HG03575 (cell line): Measurements from ENCODE around the gene LUC7L2.
"Not testable (repeated sequence)": the region's sequence is repeated elsewhere in the genome, so short reads cannot be mapped to it uniquely, and the experiment has no call there.

Experiments used
- ATAC-seq: cut with Tn5 transposase; IDR thresholded peaks from one replicate; pipeline ENCODE4 v1.9.1; 2021; ENCODE audit not compliant: unreplicated experiment, insufficient number of reproducible peaks, low FRiP score; ENCODE audit errors: extremely low read depth

LUC7L2 gene, protein sequence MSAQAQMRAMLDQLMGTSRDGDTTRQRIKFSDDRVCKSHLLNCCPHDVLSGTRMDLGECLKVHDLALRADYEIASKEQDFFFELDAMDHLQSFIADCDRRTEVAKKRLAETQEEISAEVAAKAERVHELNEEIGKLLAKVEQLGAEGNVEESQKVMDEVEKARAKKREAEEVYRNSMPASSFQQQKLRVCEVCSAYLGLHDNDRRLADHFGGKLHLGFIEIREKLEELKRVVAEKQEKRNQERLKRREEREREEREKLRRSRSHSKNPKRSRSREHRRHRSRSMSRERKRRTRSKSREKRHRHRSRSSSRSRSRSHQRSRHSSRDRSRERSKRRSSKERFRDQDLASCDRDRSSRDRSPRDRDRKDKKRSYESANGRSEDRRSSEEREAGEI

DNA sequence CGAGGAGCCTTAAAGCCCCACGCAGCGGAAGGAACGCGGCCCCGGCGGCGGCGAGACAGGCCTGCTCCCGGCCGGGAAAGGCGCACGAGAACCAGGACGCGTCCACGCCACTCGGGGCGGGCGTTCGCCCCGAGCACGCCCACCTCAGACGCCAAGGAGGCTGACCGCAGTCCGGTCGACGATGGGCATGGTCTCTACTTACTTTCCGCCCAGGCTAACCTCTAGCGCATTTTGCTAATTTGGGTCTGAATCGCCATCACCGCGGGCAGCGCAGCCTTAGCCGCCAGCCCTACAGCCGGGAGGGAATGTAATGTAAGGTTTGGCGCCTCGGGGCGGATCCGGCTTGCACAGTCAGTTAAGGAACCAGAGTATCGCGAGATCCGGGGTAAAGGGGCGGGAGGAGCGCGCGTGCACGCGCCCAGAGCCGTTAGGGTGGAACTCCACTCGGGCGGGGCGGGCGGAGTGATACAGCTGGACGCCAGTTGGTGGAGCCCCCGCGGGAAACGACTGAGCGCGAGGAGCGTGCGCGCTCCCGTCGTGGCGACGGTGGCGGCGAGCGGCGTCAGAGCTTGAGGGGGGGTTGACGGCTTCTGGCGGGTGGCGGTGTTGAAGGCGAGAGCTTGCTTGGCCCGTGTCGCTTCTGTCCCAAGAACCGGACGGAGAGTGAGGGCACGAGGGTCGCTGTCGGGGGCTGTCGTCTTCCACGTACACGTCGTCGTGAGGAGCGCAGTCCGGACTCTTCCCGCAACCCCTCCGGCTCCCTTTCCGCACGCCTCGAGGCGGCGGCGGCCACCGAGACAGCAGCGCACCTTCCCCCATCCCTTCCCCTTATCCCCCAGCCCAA is at the start of gene LUC7L2:
LUC7L2 (plus strand) TSS at position 529 of the 844 bp plus-strand sequence. CDS start 368 bp downstream, outside the sequence.
- ATAC-seq: peak; percentile 38

DNA sequence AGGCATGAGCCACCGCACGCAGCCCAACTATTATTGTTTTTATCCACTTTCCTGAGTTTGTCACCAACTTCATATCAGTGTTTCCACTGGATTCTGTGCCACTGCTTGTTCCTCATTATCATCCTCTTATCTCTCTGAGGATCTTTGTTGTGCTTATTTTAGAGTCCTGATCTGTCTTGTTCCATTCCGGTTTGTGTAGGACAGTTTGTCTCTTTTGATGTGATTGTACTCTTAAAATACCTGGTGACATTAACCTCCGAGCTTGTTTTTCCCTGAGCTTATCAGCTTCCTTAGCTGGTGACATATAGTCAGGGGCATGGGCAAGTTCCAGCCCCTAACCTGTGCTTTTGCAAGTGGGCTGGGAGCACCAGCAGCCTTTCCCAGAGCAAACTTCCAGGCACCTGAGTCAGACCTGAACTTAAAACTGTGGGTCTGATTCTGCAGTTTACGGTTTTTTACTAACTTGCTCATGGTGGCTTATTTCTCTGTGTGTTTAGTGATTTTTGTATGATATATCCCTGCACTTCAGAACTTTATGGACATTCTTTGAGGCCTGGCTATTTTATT is 41.7 kb upstream of the LUC7L2 start:
- no peak for ATAC-seq

DNA sequence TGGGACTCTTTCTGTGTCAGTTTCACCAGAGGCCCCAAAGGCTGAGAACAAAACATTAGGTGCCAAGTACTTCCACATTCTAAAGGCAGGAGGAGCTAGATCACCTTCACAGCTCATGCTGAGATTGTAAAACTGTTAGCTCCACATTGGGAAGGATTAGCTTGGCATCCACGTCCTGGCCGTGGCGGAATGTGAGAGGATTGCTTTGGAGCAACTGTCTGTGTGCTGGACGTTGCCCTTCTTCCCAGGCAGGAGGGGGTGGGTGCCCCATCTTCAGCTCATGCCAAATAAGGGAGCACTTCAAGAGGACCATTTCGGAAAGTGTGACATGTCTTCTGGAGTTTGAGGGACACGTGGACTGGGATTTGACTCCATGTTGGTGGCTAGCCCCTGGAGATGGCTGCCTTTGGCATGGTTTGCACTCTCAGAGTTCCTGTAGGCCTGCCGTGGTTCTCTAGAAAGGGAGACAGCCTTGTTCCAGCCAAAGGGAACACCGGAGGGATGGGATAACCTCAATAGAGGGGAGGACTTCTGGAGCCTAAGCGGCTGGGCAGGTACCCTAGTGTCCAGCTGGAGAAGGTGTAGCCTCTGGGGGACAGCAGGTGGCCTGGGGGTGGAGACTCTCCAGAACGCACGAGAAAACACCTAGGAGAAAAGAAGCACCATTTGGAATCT is 38.5 kb upstream of the LUC7L2 start:
- no peak for ATAC-seq

DNA sequence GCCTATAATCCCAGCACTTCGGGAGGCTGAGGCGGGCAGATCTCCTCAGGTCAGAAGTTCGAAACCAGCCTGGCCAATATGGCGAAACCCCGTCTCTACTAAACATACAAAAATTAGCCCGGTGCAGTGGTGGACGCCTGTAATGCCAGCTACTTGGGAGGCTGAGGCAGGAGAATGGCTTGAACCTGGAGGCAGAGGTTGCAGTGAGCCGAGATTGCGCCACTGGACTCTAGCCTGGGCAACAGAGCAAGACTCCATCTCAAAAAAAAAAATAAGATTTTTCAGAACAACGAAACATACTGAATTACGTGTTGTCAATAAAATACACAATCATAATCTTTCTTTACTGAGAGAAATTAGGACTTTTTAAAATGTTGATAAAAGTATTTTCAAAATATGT is 35.0 kb upstream of the LUC7L2 start:
- ATAC-seq: not testable (repeated sequence)

DNA sequence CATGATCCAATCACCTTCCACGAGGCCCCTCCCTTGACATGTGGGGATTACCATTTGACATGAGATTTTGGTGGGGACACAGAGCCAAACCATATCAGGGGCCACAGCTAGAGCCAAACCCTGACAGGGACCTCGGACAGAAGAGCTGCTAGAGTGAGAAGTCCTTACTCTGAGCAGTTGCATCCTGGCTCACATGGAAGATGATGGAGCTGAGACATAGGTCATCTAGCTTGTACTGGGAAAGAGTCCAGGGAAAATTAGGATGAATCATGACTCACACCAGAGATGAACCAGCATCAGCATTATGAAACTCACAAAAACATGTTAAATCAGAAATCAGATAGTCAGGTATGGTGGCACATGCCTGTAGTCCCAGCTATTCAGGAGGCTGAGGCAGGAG is 31.3 kb upstream of the LUC7L2 start:
- no peak for ATAC-seq

DNA sequence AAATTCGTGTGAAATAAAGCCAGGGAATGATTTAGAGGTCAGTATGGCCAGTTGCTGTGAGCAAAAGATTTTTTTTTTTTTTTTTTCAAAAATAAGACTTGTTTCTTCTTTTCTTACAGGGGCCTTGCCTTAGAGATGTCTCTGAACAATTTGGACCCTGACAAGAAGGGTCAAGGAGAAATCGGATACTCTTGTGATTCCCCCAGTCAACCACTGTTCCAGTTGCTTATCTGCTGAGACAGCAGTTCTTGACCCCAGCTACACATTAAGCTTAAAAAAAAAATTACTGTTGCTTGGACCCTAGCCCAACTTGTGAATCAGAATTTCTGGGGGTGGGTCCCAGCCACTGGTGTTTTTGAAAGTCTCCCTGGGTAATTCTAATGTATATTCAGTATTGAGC is 30.6 kb upstream of the LUC7L2 start:
- no peak for ATAC-seq

DNA sequence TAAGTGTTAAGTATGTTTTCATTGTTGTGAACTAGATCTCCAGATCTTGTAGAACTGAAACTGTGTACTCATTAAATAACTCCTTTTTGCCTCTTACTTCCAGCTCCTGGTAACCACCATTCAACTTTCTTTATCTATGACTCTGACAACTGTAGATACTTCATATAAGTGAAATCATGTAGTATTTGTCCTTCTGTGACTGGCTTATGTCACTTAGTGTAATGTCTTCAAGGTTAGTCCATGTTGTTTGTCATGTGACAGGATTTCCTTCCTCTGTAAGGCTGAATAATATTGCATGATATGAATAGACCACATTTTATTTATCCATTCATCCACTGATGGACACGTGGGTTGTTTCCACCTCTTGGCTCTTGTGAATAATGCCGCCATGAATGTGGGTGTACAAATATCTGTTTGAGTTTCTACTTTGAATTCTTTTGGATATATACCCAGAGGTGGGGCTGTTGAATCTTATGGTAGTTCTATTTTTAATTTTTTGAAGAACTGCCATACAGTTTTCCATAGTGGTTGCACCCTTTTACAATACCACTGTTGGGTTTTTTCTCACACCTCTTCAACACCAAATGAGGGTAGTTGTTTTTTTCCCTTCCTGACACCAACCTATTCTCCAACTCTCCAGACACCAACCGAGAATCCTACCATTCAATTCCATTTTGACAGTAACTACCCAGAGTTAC is 29.2 kb upstream of the LUC7L2 start:
- no peak for ATAC-seq

DNA sequence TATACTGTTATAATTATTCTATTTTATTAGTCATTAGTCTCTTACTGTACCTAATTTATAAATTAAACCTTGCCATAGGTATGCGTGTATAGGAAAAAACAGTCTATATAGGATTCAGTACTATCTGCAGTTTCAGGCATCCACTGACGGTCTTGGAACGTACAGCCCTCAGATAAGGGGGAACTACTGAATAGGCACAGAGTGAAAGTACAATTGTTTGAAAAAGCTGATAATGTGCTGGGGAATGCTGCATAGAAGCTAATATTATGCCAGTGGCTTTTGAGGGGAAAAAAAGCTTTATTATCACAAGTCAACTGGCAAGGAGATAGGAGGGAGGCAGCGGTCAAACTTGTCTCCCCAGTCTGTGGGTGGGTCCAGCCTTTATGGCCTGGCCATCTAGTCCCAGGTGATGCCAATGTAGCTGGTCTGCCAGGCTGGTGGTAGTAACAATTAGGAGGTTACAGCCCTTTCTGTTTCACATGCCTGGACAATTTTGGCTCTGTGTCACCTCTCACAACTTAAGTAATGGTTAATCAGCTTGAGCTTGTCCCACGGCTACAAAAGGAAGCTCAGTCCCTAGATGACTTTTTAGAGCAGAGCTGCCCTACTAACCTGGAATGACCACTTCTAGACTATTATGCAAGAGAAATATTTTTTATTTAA is 26.9 kb upstream of the LUC7L2 start:
- ATAC-seq: no peak

DNA sequence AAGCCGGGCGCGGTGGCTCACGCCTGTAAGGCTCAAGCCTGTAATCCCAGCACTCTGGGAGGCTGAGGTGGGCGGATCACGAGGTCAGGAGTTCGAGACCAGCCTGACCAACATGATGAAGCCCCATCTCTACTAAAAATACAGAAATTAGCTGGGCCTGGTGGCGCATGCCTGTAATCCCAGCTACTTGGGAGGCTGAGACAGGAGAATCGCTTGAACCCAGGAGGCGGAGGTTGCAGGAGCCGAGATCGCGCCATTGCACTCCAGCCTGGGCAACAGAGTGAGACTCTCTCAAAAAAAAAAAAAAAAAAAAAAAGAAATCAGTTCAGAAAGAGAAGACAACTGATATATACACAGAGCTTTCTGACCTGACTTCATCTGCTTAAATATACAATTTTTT is 26.3 kb upstream of the LUC7L2 start:
- ATAC-seq: not testable (repeated sequence)

DNA sequence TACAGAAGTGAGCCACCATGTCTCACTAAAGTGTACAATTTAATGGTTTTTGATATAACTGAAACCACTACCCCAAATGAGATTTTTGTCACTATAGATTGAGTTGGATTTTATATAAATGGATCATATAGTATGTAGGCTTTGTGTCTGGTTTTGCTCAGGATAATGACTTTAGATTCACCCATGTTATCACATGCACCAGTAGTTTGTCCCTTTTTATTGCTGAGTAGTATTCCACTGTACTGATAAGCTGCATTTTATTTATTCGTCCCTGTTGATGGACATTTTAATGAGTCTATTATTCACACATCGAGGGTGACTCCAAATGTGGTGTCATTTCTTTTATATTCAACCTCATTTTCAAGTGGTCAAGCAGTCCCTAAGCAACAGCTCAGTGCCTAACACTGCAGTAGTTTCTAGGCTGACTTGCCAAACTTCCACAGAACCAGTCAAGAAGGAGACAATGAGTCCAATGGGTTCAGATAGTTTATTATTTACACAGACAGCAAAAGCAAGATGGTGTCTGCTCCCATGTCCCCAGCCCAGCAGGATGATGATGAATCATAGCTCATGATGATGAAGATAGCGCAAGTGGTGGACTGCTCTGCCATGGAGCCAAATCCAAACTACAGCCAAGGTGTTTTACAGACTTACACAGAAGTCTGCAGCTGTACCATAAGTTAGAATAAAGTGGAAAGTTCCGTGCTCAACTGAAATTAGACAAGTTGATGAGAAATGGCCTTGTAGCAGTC is 25.1 kb upstream of the LUC7L2 start:
- ATAC-seq: no peak

DNA sequence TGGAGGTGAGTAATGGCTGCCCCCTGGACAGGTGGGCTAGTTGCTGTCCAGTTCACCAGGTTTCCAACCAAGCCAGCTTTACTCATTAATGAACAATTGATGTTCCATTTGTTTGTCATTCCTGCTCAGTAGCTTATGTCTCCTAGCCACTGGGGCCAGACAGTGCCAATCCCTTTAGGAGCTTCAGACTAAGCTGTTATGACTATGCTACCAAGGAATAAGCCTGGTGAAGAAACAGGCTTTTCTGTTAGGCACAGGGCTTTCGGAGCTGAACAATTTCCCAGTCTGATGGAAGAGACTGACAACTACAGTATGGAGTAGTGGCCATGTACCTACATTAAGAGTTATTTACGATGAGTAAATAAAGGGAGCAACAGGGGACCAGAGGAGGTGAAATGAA is 20.7 kb upstream of the LUC7L2 start:
- no peak for ATAC-seq

DNA sequence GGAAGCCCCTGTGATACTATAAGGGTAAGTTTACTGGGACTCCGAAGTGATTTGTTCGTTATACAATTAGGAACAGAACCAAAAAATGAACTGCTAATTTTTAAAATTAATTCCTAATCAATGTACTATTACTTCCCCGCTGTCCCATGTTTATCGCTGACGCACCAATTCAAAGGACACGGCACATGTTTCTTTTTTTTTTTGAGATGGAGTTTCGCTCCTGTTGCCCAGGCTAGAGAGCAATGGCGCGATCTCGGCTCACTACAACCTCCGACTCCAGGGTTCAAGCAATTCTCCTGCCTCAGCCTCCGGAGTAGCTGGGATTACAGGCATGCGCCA is 20.0 kb upstream of the LUC7L2 start:
- no peak for ATAC-seq

DNA sequence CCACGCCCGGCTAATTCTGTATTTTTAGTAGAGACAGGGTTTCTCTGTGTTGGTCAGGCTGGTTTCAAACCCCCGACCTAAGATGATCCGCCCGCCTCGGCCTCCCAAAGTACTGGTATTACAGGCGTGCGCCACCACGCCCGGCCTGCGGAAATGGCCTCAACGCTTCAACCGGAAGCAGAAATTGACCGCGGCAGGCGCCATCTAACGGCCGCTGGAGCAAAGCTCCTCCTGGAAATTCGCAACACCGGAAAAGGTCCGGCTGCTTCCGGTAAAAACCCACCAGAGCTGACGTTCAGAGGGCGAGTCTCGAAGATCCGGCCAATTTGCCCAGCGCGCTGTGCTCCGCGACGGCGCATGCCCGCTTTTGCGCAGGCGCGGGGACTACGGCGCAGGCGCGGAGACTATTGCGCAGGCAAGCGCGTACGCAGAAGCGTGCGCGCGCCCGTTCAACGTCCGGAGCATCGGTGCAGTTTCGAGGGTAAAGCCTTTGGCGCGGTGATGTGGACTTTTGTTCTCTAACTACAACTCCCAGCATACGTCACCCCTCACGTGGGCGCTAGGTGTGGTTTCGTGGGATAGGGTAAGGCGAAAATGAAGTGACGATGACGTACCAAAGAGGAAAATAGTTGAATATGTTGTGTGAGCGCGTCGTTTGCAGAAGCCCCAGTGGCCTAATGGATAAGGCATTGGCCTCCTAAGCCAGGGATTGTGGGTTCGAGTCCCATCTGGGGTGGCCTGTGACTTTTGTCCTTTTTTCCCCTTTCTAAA is 19.5 kb upstream of the LUC7L2 start:
- ATAC-seq: peak; percentile 85

DNA sequence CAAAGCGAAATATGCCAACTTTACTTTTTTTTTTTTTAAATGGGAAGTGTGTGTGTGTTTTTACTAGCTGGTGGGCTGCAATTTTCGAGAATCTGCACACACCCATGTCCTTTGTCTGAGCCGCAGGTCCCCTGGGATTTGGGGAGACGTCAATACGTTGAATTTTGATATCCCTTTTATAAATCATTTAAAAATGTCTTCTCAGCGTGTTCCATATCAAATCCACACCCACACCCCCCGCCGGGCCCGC is 19.0 kb upstream of the LUC7L2 start:
- no peak for ATAC-seq

DNA sequence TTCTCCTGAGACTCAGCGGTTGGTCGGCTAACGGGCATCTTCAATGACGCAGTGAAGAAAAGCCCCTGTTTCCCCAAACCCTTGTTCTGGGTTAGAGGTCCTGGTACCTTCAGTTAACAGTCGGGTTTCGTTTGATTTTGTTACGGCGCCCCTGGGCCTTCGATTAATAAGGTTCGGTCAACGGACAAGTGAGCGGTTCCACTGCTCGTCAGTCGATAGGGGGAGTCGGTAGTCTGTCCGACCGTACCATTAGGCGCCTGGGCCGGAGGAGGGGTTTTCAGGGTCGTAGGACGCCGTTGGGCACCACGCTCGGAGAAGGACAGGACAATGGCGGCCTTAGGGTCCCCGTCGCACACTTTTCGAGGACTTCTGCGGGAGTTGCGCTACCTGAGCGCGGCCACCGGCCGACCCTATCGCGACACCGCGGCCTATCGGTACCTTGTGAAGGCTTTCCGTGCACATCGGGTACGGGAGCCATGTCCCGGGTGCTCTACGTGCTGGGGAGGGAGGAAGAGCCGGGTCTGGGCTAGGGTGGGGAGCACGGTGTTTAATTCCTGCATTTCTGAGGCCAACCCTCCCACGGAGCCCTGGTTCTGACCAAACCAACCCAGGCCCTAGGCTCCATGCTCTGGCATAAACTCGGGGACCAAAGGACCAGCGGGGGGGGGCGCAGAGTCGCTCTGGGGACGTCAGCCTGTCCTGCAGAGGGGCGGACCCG is 18.5 kb upstream of the LUC7L2 start, which contains the start of gene FMC1:
FMC1 (plus strand) TSS at position 280 of the 718 bp plus-strand sequence; CDS start at position 328, 48 bp downstream.
- no peak for ATAC-seq

DNA sequence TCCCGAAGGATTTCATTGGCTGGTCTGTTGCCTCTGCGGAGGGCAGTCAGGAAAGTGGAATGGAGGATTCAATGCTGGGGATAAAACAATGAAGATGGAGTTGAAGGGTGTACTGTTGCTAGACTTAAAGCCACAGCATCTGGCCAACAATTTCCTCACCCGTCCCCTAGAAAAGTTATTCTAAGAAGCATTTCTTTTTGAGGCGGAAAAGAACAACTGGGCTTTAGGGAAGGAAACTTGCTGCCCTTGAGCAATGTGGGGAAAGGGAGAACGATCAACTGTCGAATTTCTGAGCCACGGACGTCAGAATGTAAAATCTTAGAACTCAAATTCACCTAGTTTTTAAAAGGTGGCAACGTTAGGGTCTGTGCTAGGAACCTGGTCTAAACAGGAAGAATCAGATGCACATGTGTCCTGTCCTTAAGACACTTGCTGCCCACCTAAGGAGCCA is 17.9 kb upstream of the LUC7L2 start:
- peak; percentile 14 for ATAC-seq

DNA sequence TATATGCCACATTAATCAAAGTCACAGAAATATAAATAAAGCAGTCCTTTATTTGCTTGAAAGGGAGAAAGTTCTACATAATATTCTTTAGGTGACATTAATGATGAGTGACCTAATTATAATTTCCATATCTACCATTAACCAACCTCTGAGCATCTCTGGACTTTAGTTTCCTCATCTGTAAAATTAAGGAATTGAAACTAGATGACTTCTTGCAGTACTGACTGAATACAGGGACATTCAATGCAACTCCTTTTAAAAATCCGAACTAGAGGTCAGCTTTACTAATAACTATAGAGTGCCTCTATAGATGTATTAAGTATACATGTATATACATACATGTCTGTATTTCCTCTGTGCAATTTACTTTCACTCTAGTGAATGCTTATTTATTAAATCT is 14.7 kb upstream of the LUC7L2 start:
- no peak for ATAC-seq
